ENCODE data around the gene EPHA10. TPM values are rescaled to one million over a fixed set of nuclear protein-coding genes. Genes with fewer than 3 reads are reported as not detected.

Gene EPHA10
- total RNA-seq, 1 donor from 2014 or later = 4.4 TPM

- no peak for DNase-seq (ENCODE audit: low spot score)
These were observed 30.0 kb downstream of the EPHA10 start for GRCh38 chr1:37734629-37735591.

GRCh38 chr1:37732111-37732780 is 32.7 kb downstream of the EPHA10 start:
- DNase-seq (ENCODE audit: low spot score) = no peak

DNA sequence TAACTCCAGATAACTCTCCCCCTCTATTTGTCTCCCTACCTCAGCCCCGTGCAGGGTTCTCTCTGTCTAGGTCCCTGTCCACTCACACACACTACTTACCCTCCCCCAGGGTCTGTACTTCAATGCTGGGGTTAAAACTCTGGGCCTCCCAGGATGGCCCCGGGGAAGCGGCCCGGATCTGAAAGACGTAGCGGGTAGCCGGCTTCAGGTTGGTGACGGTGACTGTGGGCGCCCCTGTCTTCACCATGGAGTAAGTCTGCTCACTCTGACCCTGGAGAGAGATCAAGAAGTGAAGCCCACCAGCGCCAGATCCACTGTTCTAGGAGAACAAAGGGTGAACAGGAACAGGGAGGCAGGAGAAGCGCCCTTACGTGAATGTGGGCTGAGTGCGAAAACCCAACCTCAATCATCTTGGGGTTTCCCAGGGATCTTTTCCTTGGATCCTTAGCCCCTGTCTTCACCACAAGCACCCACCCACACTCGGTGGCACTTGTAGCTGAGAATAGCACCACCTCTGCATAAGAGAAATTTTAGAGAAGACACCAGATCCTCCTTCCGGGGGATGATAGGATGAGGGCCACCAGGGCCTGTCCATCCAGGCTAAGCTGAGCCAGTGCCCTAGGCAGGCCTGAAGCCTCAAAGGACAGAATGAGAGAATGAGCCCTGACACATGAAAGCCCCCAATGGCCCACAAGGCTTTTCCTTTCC is 33.5 kb downstream of the EPHA10 start:
- DNase-seq (ENCODE audit: low spot score) = no peak

DNA sequence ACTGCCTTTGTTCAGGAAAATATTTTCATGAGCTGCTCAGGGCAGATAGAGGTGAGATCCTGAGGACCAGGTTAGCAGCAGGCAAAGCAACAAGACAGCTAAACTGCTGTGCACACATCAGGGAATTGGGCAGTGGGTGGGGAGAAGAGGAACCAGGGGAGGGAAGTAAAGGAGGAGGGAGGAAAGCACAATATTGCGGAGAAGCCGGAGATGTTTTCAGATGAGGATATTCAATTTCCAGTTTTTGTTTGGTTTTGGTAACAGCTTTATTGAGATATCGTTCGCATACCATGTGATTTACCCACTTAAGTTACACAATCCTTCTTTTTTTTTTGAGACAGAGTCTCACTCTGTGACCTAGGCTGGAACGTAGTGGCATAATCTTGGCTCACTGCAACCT is 34.5 kb downstream of the EPHA10 start:
- no peak for DNase-seq (ENCODE audit: low spot score)

DNA sequence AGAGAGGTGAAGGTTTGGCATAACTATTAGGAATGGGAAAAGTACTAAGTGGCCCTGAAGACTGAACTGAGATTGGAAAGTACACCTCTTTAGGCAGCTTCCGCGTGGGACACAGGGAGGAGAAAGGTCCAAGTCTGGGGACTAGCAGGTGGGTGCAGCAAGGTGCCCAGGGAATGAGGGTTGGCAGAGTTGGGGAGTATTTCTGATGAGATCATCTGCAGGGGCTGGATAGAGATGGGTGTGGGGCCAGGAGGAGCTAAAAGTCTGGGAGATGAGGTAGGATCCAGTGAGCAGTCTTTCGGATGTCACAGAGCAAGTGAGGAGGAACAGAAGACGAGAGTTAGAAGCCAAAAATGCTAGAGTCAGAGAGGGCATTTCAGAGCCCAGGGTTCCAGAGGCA is 36.5 kb downstream of the EPHA10 start:
- no peak for DNase-seq (ENCODE audit: low spot score)

DNA sequence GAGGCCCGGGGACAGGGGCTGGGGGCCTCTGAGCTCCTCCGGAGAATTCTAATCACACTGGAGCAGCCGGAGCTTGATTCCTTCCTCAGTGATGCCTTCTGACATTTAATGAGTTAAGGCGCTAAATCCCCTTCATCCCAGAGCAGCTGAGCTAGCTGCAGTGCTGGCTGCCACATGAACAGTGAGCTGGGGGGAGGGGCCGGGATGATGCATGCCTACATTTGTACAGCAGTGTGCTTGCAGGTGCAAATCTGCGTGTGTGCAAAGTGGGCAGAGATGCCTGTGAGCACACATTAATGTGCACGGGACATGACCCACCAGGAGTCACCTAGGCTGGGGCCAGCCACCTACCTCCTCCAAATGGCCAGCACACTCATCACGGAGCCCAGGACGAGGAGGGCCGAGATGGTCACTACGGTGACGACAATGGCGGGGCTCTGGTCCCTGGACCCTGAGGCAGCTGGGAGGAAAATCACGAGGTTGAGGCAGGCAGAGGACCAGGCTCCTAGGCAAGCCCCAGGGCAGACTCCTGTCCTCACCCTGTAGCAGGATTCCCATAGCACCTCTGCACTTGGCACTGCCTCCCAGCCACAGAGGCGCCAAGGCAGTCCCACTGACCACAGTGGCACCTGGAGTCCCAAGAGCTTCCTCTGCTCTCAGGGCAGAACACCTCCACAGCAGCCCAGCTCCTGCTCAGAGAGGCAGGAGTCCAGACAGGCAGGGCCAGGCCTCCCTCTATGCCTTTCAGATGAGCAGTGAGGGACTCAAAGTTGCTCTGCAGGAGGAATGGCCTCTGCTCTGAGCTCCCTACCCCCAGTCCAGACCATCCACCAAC is 38.0 kb downstream of the EPHA10 start:
- DNase-seq (ENCODE audit: low spot score) = no peak

DNA sequence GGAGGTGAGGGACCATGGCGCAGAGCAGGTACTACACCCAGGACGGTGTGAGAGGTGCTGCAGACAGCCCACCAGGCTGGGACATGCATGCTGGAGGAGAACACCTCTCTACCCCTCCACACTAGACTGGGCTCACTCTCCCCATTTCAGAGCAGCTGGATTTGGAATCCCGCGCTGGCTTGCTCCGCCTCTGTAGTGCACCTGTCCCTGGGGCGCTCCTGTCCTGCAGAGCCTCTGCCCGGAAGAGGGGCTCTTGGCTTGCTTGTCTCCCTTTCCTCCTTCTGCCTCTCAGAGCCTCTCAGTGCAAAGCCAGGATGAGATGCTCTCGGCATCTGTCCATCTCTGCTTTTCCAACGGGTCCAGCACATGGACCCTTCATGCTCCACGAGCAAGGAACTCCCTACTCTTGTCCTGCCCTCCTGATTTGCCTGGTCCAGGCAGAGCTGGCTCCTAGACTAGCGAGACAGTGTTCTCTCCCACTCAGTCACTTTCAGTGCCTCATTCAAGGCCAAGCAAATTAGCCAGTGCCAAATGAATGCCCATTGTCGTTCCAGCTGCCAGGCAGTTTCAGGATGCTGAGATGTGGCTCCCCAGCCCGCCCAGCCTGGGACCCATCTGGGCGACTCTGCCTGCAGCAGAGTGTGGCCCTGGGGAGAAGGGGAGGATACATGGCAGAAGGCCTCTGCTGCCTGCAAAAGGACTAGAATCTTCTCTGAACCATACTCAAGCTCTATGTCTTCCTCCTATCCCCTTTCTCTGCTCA is 38.9 kb downstream of the EPHA10 start:
- DNase-seq (ENCODE audit: low spot score) = no peak

GRCh38 chr1:37724575-37724974 is 40.3 kb downstream of the EPHA10 start:
- no peak for DNase-seq (ENCODE audit: low spot score)

- DNase-seq (ENCODE audit: low spot score) = no peak
These were observed 41.4 kb downstream of the EPHA10 start for GRCh38 chr1:37723390-37724078.

GRCh38 chr1:37723072-37723389 is 41.9 kb downstream of the EPHA10 start:
- no peak for DNase-seq (ENCODE audit: low spot score)

DNA sequence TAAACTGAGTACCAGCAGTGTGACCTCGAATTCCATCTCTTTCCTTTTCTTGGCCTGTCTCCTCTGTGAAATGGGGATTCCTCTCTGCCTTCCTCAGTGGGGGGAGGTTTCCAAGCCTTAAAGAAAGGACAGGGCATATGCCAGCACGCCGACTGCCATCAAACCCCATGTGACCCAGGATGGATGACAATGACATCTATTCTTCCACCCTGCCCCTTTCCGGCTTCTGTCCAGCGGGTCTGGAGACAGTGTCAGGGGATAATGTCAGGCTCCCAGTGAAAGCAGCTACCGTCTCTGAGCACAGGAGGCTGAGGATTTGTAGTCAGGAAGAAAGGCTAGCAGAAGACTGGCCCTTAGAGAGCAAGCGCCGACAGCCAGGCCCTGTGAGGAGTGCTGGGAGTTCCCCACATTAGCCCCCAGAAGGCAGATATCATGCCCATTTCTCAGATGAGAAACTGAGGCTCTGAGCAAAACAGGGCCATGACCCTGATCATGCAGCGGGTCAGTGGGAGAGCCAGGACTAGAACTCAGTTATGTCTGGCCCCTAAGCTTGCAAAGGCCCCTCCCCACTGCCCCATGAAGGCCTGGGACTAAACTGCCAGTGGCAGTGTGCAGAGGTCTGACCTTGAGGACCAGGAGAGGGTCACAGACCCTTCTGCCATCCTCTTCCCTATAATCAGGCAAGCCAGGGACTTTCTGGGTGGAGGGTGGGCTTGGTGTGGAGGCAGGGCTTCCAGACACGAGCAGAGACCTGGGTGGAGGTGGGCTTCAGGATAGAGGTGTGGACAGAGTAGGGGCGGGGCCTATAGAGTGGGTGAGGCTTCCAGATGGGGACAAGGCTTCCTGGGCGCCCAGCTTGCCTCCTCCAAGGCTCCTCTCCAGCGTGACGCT is 42.5 kb downstream of the EPHA10 start:
- no peak for DNase-seq (ENCODE audit: low spot score)

- no peak for DNase-seq (ENCODE audit: low spot score)
These were observed 43.4 kb downstream of the EPHA10 start for GRCh38 chr1:37721565-37721964.

GRCh38 chr1:37720231-37721130 is 44.4 kb downstream of the EPHA10 start:
- DNase-seq (ENCODE audit: low spot score) = no peak

DNA sequence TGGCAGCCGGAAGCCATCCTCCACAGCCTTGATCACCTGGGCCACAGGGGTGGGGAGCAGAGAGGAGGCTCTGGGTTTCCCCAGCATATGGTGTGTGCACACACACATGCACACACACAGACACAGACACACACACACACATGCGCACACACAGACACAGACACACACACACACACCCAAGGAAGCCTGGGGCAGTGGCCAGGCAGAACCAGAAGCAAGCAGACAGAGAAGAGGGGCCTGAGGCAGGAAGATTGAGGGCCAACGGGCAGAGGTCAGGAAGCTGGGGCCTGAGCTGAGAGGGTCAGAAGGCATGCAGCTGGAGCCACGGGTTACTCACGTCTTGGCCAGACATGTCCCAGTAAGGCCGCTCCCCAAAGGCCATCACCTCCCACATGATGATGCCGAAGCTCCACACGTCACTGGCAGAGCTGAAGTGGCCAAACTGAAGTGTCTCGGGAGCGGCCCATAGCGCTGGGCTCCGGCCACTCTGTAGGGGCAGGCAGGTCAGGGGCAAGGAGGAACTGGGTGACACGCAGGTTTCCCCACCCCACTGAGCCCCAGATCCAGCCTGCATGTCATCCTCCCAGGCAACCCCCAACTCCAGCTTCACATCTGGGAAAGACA is 45.2 kb downstream of the EPHA10 start:
- DNase-seq (ENCODE audit: low spot score) = no peak

GRCh38 chr1:37718901-37719571 is 45.9 kb downstream of the EPHA10 start:
- DNase-seq (ENCODE audit: low spot score) = no peak

GRCh38 chr1:37718181-37718900 is 46.6 kb downstream of the EPHA10 start:
- DNase-seq (ENCODE audit: low spot score) = no peak
